HG03565 (cell line): ENCODE results near the gene KRT83.

Experiments used
- ATAC-seq: cut with Tn5 transposase; IDR thresholded peaks from one replicate; pipeline ENCODE4 v1.9.1; 2021; ENCODE audit warnings: mild to moderate bottlenecking, moderate library complexity; ENCODE audit not compliant: unreplicated experiment

Gene KRT83

GRCh38 chr12:52268212-52268611, 53.0 kb downstream of the KRT83 start:
- ATAC-seq: no peak

DNA sequence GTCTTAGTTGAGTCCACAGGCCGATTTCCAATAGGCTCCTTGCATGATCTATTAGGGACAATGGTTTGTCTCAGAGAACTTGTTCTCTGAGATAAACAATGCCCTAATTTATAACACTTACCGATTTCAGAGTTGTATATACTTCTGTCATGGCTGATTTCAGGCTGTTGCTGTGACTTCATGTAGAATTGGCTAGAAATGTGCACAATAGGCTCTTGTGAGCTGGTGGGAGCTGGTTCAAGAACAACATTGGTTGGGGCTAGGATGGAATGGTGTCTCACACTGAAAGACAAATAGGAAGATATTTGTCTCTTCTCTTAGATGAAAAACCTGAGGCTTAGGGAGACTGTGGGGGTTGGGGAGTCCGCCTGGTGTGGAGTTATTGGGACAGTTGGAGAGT, 53.5 kb downstream of the KRT83 start:
- no peak for ATAC-seq

DNA sequence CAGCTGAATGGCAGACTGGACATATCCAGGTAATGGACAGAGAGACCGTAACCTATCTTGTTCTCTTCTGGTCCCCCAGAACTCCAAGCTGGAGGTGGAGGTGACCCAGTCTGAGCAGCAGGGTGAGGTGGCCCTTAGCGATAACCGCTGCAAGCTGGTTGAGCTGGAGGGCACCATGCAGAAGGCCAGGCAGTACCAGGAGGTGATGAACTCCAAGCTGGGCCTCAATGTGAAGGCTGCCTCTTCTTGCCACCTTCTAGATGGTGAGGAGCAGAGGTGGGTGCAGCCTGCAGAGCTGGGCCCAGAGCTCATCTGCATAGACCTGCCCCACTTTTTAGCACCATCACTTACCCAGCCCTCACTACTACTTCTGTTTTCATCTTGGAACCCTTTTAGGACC, 53.9 kb downstream of the KRT83 start:
- no peak for ATAC-seq

DNA sequence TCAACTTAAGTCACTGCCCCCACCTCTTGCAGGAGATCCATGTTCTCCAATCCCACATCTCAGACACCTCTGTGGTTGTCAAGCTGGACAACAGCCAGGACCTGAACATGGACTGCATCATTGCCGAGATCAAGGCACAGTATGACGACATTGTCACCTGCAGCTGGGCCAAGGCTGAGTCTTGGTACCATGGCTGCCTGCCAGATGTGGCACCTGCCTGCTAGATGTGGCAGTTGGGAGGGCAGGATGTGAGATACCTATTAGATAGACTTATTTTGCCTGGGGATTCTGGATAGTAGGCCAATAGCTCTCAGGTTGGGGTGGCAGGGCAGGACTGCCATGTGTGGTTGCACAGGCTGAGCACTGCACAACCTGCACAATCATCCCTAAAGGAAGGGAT, 54.7 kb downstream of the KRT83 start:
- no peak for ATAC-seq

GRCh38 chr12:52264435-52264825, 56.8 kb downstream of the KRT83 start:
- no peak for ATAC-seq
